NCI-H1436 (cell line): Measurements from ENCODE around the gene PA2G4.

ENCODE experiments used
- DNase-seq: peaks from one replicate; lab custom pipeline; 2025; lab: John Stamatoyannopoulos, UW

Gene PA2G4

GRCh38 chr12:56127485-56127887 is 23.1 kb downstream of the PA2G4 start:
- DNase-seq, result no peak

DNA sequence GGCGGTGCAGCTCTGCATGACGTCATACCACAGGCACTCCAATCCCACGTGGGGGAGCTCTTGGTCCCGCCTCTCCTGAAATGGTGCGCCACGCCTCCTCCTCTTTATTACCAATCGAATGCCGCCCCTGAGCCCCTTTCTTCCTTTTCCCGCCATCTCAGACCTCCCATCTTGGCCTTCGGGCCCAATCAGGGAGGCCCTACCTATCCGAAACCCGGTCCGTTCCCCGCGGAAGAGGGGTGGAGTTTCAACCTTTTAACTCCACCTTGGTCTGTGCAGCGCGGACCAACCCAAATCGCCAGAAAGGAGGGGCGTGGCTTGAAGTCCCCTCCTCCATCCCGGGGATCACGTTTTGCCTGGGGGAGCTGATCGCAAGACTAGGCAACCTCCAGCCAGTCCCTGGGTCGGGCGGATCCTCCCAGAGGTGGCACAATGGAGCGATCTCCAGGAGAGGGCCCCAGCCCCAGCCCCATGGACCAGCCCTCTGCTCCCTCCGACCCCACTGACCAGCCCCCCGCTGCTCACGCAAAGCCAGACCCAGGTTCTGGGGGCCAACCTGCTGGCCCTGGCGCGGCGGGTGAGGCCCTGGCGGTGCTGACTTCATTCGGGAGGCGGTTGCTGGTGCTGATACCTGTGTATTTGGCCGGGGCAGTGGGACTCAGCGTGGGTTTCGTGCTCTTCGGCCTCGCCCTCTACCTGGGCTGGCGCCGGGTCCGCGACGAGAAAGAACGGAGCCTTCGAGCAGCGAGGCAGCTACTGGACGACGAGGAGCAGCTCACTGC is 23.7 kb downstream of the PA2G4 start, which contains the start of gene ESYT1:
TSS of gene ESYT1 (plus strand) at position 380 of the 782 bp plus-strand sequence. CDS start at position 433, 53 bp downstream.
- peak; percentile 99 for DNase-seq

DNA sequence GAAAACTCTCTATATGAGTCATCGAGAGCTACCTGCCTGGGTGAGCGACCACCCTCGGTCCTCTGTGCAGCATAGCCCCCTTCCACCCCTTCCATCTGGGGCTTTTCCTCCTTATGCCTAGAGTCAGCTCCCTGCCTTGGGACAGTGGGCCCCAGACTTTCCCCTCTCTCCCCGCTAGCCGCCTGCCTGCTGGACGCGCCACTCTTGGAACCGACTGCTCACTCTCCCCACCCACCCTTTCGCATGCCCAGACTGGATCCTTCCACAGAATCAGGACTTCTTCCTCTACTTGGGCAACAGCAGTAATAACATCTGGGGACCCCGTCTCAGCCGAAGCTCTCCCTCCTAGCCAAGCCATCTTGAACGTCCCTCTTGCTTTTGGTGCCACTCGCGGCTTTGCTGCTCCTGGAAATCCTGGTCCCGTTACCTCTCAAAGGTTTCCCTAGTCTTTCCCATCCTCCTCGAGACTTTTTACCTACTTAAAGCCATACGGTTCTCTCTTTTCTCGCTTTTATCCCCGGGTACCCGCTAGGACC is 24.4 kb downstream of the PA2G4 start:
- DNase-seq, result no peak

DNA sequence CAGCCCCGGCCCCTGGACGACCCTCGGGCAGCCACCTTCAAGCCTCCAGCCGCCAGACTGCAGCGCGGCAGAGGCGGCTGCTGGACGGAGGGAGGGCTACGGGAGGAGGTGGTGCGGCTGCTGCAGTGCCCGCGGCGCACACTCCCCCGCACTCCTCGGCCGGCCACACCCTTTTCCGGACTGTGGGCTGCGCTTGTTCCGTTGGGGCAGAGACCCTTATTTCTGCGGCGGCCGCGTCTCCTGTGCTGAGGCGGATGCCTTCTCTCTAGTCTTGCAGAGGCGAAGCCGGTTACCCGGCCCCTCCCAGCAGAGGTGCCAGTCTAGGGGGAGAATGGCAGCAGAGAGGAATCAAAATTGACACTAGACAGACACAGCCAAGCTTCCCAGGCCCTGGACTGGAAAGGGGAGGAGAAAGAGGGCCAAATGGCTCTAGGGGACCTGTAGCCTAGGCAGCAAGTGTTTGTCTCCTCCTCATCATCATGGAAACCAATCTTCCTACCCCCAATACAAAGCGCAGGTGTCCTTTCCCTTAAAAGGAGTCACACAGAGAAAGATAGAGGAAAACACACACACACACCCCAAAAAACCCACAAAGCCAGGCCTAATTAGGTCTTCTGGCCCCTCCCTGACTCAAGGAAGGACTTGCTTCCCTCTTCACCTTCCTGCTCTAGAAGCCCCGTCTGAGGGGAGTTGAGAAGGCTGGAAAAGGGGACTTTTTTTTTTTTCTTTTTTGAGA is 25.0 kb downstream of the PA2G4 start:
- DNase-seq, result peak; percentile 27

DNA sequence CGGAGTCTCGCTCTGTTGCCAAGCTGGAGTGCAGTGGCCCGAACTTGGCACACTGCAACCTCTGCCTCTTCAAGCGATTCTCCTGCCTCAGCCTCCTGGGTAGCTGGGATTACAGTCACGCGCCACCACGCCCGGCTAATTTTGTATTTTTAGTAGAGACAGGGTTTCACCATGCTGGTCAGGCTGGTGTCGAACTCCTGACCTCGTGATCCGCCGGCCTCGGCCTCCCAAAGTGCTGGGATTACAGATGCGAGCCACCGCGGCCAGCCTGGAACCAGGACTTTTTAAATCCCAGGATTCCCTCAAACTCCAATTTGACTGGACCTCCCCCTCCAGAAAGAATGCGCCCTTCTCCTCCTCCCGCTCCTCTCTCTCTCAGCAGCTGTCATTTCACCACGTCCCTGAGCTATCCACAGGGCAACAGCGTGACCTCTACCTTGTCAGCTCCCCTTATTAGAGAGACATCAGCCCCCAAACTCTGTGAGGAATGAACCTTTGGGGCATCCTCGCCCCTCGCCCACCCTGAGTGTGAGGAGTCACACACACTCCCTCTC is 25.7 kb downstream of the PA2G4 start:
- no peak for DNase-seq

- DNase-seq, result no peak
Measured at GRCh38 chr12:56130876-56131275, 26.5 kb downstream of the PA2G4 start.

- DNase-seq, result no peak
Measured at GRCh38 chr12:56134897-56135296, 30.5 kb downstream of the PA2G4 start.

- no peak for DNase-seq
Measured at GRCh38 chr12:56137853-56138571, 33.7 kb downstream of the PA2G4 start.

GRCh38 chr12:56141946-56142784 is 37.8 kb downstream of the PA2G4 start:
- DNase-seq, result no peak

DNA sequence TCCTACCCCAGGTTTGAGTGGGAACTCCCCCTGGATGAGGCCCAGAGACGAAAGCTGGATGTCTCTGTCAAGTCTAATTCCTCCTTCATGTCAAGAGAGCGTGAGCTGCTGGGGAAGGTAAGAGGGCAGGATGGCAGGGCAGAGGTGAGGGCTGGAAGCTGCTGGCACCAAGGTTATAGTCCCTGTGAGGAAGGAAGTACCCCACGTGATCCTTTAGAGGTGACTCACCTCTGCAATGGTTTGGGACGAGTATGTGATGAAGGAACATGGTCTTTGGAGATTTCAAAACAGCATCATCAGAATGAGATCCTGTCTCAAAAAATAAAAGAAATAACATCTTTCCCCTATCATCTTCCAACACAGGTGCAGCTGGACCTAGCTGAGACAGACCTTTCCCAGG is 38.9 kb downstream of the PA2G4 start:
- DNase-seq, result no peak

GRCh38 chr12:56143870-56144269 is 39.5 kb downstream of the PA2G4 start:
- DNase-seq, result no peak

DNA sequence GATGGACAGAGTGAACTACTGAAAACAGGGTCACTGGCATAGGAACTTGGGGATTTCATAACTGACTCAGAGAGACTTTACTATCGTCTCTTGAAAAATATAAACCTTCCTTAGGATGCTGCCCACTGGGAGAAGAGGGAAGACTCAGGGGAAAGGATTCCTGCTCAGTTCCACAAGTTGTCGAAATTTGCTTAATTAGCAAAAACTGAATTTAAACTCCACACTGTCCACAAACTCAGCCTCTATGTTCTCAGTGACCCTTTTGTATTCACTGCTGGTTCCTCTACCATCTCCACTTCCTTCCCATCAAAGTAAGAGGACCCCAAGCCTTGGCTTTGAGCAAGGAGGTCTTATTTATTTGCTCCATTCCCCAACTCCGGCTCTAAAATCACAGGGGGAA is 40.9 kb downstream of the PA2G4 start:
- DNase-seq, result no peak

DNA sequence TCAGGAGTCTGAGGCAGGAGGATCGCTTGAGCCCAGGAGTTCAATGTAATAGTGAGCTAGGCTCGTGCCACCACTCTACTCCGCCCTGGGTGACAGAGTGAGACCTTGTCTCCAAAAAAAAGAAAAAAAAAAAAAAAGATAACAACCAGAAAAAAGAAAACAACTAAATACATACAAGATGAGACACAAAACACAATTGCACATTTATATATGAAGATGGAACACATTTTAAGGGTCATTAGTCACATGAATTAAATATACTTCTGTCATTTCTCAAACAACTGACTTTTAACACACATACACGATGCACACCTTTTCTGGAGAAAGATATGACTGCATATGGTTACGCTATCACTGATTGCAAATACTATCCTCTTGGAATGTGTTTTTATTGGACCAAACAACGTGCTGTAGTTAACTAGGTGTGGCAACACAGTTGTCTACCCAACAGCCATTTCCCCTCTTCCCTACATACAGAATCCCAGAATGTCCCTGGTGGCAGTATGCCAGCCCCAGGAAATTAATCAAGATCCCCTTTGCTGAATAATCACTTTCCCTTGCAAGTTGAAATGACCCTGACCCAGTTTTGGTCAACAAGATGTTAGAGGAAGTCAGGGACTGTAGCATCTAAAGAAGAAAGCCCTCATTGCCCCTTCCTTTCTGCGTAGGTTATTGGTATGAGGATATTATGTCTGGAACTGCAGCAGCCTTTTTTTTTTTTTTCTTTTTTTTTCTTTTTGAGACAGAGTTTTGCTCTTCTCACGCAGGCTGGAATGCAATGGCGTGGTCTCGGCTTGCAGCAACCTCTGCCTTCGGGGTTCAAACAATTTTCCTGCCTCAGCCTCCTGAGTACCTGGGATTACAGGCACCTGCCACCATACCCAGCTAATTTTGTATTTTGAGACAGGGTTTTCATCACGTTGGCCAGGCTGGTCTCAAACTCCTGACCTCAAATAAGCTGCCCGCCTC is 42.4 kb downstream of the PA2G4 start:
- no peak for DNase-seq

- no peak for DNase-seq
Measured at GRCh38 chr12:56150563-56150962, 46.2 kb downstream of the PA2G4 start.

DNA sequence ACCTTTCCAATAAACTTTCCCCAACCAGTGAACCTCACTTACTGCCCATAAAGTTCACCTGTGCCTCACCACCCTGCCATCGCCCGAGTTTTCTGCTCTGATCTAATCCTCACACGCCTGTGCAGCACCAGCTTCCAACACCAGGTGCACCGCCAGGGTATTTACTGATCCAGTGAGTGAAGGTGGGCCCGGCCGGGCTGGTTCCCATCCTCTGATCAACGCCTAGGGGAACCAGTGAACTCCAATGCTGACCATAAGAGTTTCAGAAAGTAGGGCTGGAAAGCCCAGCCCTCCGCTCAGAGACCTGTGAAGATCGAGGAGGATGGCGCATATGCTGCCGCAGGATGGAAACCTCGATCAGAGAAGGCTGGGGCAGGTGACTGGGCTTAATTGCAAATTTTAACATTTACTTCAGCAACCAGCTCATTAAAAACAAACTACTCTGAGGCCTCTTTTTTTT is 47.3 kb downstream of the PA2G4 start:
- peak; percentile 40 for DNase-seq

DNA sequence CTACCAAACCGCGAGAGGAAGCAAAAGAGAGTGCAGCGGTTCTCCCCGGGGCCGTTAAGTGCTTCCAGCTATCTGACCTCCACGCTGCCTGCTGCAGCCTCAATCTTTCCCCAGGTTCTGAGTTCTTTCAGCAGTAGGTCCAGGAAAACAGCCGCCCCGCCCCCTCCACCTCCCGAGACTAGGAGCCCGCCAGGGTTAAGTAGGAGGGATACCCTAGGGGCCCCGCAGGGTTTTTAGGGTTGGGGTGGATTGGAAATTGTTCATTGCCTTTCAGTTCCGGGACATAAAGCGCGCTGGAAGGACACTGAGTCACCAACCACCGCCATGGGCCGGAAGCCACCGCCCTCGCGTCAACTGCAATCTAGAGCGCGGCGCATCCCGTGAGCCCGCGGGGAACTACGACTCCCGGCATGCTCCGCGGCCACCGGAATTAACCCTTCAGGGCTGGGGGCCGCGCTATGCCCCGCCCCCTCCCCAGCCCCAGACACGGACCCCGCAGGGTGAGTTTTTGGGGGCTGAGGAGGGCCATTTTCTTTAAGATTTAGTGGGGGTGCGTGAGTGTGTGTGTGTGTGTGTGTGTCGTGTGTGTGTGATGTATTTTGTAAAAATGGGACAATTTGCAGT is 47.9 kb downstream of the PA2G4 start, which contains the start of gene MYL6B:
TSS of gene MYL6B (plus strand) at position 456 of the 624 bp plus-strand sequence. CDS start 1,332 bp downstream, outside the sequence.
- peak; percentile 90 for DNase-seq

- DNase-seq, result no peak
Measured at GRCh38 chr12:56152756-56153677, 48.7 kb downstream of the PA2G4 start.

GRCh38 chr12:56153678-56154065 is 49.3 kb downstream of the PA2G4 start:
- no peak for DNase-seq
